K562 (cell line): Measurements from ENCODE around the gene RPS6KA2. TPM values are rescaled to one million over a fixed set of nuclear protein-coding genes. Genes with fewer than 3 reads are reported as not detected.

ENCODE experiments used
- BDP1 ChIP-seq: IDR thresholded peaks from 3 replicates; pipeline ENCODE4 v1.6.1; 2011; ENCODE audit not compliant: insufficient read length, insufficient read depth
- DDX20 ChIP-seq: fragments of 450-650 bp; IDR thresholded peaks from 2 replicates; pipeline ENCODE4 v1.6.1; 2016; ENCODE audit warnings: missing genetic modification characterization, low read depth, mild to moderate bottlenecking, missing compliant biosample characterization, moderate library complexity
- DNMT1 ChIP-seq: fragments of 450-650 bp; IDR thresholded peaks from 2 replicates; pipeline ENCODE4 v1.6.1; 2016; ENCODE audit warnings: antibody characterized with exemption, mild to moderate bottlenecking
- HCFC1 ChIP-seq: IDR thresholded peaks from 2 replicates; pipeline ENCODE4 v1.6.1; 2012; ENCODE audit warnings: low read depth, low read length, improper control_type of control experiment
- HNRNPK ChIP-seq: fragments of 200-400 bp; formaldehyde crosslinking; IDR thresholded peaks from one replicate; pipeline ENCODE4 v1.6.1; 2018; ENCODE audit warnings: mild to moderate bottlenecking, low read depth, low read length; ENCODE audit not compliant: poor library complexity, severe bottlenecking
- NONO ChIP-seq, 2 experiments: fragments of 200-400 bp in 1 of 2; fragments of 450-650 bp in 1 of 2; formaldehyde crosslinking in 1 of 2; IDR thresholded peaks; 2 replicates each; pipeline ENCODE4 v1.6.1; 2017; ENCODE audit warnings: low read depth in 2 of 2, mild to moderate bottlenecking in 2 of 2, moderate library complexity in 2 of 2, low read length in 1 of 2
- POU5F1 ChIP-seq: fragments of 150-350 bp; IDR thresholded peaks from 2 replicates; pipeline ENCODE4 v1.6.1; 2014; ENCODE audit warnings: borderline replicate concordance, low read length, low read depth, mild to moderate bottlenecking; ENCODE audit not compliant: partially characterized antibody
- SIRT6 ChIP-seq: IDR thresholded peaks from one replicate; pipeline ENCODE4 v1.6.1; 2012; ENCODE audit warnings: low read depth, mild to moderate bottlenecking, control low read depth, inconsistent platforms, low read length, moderate library complexity
- SRSF7 ChIP-seq: fragments of 200-400 bp; formaldehyde crosslinking; optimal IDR thresholded peaks from 2 replicates; pipeline ENCODE3; 2017; ENCODE audit warnings: mild to moderate bottlenecking, low read depth, low read length
- STAT6 ChIP-seq: sonication (generic); formaldehyde crosslinking; IDR thresholded peaks from 2 replicates; pipeline ENCODE4 v1.8.1; 2023; ENCODE audit warnings: mild to moderate bottlenecking, missing genetic modification reagents
- ZNF79 ChIP-seq: fragments of 250-450 bp; sonication (Bioruptor Pico); IDR thresholded peaks from 2 replicates; pipeline ENCODE4 v1.4.0; 2020; ENCODE audit warnings: low read depth, mild to moderate bottlenecking, moderate library complexity
- polyA plus RNA-seq, 8 experiments: library from polyadenylated mRNA; depleted of rRNA in 4 of 8; stranded (reverse) in 5 of 8; unstranded in 3 of 8; fragments of >200 nt; fragmentation: Nextera tagmentation in 2 of 8; fragmentation: Illumina TruSeq in 1 of 8; extraction: Ambion mirVana in 2 of 8; extraction: Trizol in 1 of 8; gene quantifications; 2 replicates each; pipeline versions ENCODE4 v1.2.1 to v1.2.3, GENCODE V29; 2011 to 2014; ENCODE audit warnings: inconsistent platforms in 1 of 8, missing spikeins in 1 of 8
- total RNA-seq, 7 experiments: library from RNA; depleted of rRNA in 6 of 7; stranded (reverse); fragments of >200 nt in 6 of 7; fragmentation: Illumina TruSeq in 2 of 7; extraction: Trizol in 2 of 7; gene quantifications; 2 replicates each; pipeline versions ENCODE4 v1.2.1 to v1.2.3, GENCODE V29; 2011 to 2021; ENCODE audit warnings: low replicate concordance in 1 of 7
- TF ChIP-seq, protein P1 (sequence below): fragments of 250-450 bp; sonication (Bioruptor Pico); IDR thresholded peaks from 2 replicates; pipeline ENCODE4 v1.8.0; 2021; ENCODE audit warnings: moderate library complexity, mild to moderate bottlenecking, inconsistent platforms
- TF ChIP-seq, protein P2 (sequence below): sonication (generic); formaldehyde crosslinking; IDR thresholded peaks from 2 replicates; pipeline ENCODE4 v1.5.0; 2020; ENCODE audit warnings: missing genetic modification reagents
- TF ChIP-seq, protein P3 (sequence below): sonication (generic); formaldehyde crosslinking; IDR thresholded peaks from 2 replicates; pipeline ENCODE4 v1.8.0; 2022; ENCODE audit warnings: mild to moderate bottlenecking, missing genetic modification reagents
- TF ChIP-seq, protein P4 (sequence below): fragments of 450-650 bp; IDR thresholded peaks from 2 replicates; pipeline ENCODE4 v1.6.1; 2016

The RPS6KA2 gene
- total and polyA plus RNA-seq, 9 of the 15 experiments (the other 6 are each of a cell fraction or from before 2014, with no cell fraction given): 0.29 to 1.00 (median 0.53) TPM

GRCh38 chr6:166633732-166634535 lies 6.9 kb upstream of the RPS6KA2 start (continued):
- no peak for TF ChIP-seq STAT6
- TF ChIP-seq NONO (IDR thresholded peaks at IDR 0.05; ENCODE audit: low read depth in 2 of 2, low read length in 1 of 2): no peak
- no peak for TF ChIP-seq SRSF7
- no peak for TF ChIP-seq SIRT6
- TF ChIP-seq POU5F1: no peak
- TF ChIP-seq, protein P1, sequence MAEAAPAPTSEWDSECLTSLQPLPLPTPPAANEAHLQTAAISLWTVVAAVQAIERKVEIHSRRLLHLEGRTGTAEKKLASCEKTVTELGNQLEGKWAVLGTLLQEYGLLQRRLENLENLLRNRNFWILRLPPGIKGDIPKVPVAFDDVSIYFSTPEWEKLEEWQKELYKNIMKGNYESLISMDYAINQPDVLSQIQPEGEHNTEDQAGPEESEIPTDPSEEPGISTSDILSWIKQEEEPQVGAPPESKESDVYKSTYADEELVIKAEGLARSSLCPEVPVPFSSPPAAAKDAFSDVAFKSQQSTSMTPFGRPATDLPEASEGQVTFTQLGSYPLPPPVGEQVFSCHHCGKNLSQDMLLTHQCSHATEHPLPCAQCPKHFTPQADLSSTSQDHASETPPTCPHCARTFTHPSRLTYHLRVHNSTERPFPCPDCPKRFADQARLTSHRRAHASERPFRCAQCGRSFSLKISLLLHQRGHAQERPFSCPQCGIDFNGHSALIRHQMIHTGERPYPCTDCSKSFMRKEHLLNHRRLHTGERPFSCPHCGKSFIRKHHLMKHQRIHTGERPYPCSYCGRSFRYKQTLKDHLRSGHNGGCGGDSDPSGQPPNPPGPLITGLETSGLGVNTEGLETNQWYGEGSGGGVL (CRISPR knock-in tag): no peak
- TF ChIP-seq, protein P2, sequence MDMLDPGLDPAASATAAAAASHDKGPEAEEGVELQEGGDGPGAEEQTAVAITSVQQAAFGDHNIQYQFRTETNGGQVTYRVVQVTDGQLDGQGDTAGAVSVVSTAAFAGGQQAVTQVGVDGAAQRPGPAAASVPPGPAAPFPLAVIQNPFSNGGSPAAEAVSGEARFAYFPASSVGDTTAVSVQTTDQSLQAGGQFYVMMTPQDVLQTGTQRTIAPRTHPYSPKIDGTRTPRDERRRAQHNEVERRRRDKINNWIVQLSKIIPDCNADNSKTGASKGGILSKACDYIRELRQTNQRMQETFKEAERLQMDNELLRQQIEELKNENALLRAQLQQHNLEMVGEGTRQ (CRISPR knock-in tag): no peak
- no peak for TF ChIP-seq HCFC1
- no peak for TF ChIP-seq DNMT1
- TF ChIP-seq BDP1: no peak
- TF ChIP-seq, protein P3, sequence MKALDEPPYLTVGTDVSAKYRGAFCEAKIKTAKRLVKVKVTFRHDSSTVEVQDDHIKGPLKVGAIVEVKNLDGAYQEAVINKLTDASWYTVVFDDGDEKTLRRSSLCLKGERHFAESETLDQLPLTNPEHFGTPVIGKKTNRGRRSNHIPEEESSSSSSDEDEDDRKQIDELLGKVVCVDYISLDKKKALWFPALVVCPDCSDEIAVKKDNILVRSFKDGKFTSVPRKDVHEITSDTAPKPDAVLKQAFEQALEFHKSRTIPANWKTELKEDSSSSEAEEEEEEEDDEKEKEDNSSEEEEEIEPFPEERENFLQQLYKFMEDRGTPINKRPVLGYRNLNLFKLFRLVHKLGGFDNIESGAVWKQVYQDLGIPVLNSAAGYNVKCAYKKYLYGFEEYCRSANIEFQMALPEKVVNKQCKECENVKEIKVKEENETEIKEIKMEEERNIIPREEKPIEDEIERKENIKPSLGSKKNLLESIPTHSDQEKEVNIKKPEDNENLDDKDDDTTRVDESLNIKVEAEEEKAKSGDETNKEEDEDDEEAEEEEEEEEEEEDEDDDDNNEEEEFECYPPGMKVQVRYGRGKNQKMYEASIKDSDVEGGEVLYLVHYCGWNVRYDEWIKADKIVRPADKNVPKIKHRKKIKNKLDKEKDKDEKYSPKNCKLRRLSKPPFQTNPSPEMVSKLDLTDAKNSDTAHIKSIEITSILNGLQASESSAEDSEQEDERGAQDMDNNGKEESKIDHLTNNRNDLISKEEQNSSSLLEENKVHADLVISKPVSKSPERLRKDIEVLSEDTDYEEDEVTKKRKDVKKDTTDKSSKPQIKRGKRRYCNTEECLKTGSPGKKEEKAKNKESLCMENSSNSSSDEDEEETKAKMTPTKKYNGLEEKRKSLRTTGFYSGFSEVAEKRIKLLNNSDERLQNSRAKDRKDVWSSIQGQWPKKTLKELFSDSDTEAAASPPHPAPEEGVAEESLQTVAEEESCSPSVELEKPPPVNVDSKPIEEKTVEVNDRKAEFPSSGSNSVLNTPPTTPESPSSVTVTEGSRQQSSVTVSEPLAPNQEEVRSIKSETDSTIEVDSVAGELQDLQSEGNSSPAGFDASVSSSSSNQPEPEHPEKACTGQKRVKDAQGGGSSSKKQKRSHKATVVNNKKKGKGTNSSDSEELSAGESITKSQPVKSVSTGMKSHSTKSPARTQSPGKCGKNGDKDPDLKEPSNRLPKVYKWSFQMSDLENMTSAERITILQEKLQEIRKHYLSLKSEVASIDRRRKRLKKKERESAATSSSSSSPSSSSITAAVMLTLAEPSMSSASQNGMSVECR (CRISPR knock-in tag): no peak
- no peak for TF ChIP-seq DDX20 (tag)
- no peak for TF ChIP-seq ZNF79 (CRISPR knock-in tag)
- TF ChIP-seq, protein P4, sequence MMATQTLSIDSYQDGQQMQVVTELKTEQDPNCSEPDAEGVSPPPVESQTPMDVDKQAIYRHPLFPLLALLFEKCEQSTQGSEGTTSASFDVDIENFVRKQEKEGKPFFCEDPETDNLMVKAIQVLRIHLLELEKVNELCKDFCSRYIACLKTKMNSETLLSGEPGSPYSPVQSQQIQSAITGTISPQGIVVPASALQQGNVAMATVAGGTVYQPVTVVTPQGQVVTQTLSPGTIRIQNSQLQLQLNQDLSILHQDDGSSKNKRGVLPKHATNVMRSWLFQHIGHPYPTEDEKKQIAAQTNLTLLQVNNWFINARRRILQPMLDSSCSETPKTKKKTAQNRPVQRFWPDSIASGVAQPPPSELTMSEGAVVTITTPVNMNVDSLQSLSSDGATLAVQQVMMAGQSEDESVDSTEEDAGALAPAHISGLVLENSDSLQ: peak; percentile 45
- TF ChIP-seq HNRNPK: no peak
